ACHN (cell line): Measurements from ENCODE around the gene PKP1.

ENCODE experiments used
- DNase-seq: peaks from one replicate; pipeline ENCODE4 v3.0.0-alpha.2; 2015
- in situ Hi-C: cut with HindIII; loops from 2 replicates; pipeline ENCODE4 v1.10.0; 2017; ENCODE audit warnings: low sequenced_read_pairs, low pct_ligation_motif_present, low pct_unique_long_range_greater_than_20kb

Gene PKP1

GRCh38 chr1:201319631-201320030 lies 36.3 kb downstream of the PKP1 start:
- no peak for DNase-seq
- in situ Hi-C loops, result no loop called here

GRCh38 chr1:201320168-201320788 lies 37.0 kb downstream of the PKP1 start:
- DNase-seq, result no peak
- in situ Hi-C loops, result no loop called here

- no peak for DNase-seq
- in situ Hi-C loops, result no loop called here
These were observed 38.6 kb downstream of the PKP1 start for GRCh38 chr1:201321826-201322390.

- in situ Hi-C loops, result no loop called here
- no peak for DNase-seq
These were observed 39.6 kb downstream of the PKP1 start for GRCh38 chr1:201322653-201323510.

GRCh38 chr1:201324306-201324705 lies 41.0 kb downstream of the PKP1 start:
- DNase-seq, result no peak
- in situ Hi-C loops, result no loop called here

- no peak for DNase-seq
- in situ Hi-C loops, result no loop called here
These were observed 41.7 kb downstream of the PKP1 start for GRCh38 chr1:201324821-201325677.

GRCh38 chr1:201325678-201326060 lies 42.4 kb downstream of the PKP1 start:
- DNase-seq, result no peak
- in situ Hi-C loops, result no loop called here

GRCh38 chr1:201326710-201327109 lies 43.4 kb downstream of the PKP1 start:
- in situ Hi-C loops, result no loop called here
- DNase-seq, result no peak

GRCh38 chr1:201327687-201328240 lies 44.5 kb downstream of the PKP1 start:
- DNase-seq, result no peak
- in situ Hi-C loops, result no loop called here

- in situ Hi-C loops, result no loop called here
These were observed 45.3 kb downstream of the PKP1 start for GRCh38 chr1:201328576-201328975.

GRCh38 chr1:201329286-201329685 lies 46.0 kb downstream of the PKP1 start:
- DNase-seq, result no peak
- in situ Hi-C loops, result no loop called here

More at GRCh38 chr1:201328576-201328975, 45.3 kb downstream of the PKP1 start:
- DNase-seq, result no peak

GRCh38 chr1:201329801-201330200 lies 46.5 kb downstream of the PKP1 start:
- in situ Hi-C loops, result no loop called here
- DNase-seq, result no peak

- in situ Hi-C loops, result no loop called here
- no peak for DNase-seq
These were observed 47.2 kb downstream of the PKP1 start for GRCh38 chr1:201330541-201330940.

- DNase-seq, result no peak
- in situ Hi-C loops, result no loop called here
These were observed 47.9 kb downstream of the PKP1 start for GRCh38 chr1:201331166-201331565.

GRCh38 chr1:201332021-201332420 lies 48.7 kb downstream of the PKP1 start:
- no peak for DNase-seq
- in situ Hi-C loops, result no loop called here

- in situ Hi-C loops, result no loop called here
- no peak for DNase-seq
These were observed 49.5 kb downstream of the PKP1 start for GRCh38 chr1:201332616-201333335.

- in situ Hi-C loops, result no loop called here
- DNase-seq, result no peak
These were observed 51.2 kb downstream of the PKP1 start for GRCh38 chr1:201334325-201335173.
